Activated CD4-positive, alpha-beta T cell treated with anti-CD3 and anti-CD28 coated beads, Interleukin-2, amount 10 ng/mL, durations not matched to agents 24 days and 14 days (primary cell): ENCODE data around the gene ASIC1. TPM values are rescaled to one million over a fixed set of nuclear protein-coding genes. Genes with fewer than 3 reads are reported as not detected.

Experiments used
- DNase-seq: peaks from one replicate; pipeline ENCODE4 v3.0.0; 2022
- H3K27ac Mint-ChIP-seq: one replicate; pipeline ENCODE4 v1.8.0; 2022; ENCODE audit warnings: mild to moderate bottlenecking, mixed read lengths
- H3K27me3 Mint-ChIP-seq: one replicate; pipeline ENCODE4 v1.8.0; 2022; ENCODE audit warnings: mixed read lengths
- H3K36me3 Mint-ChIP-seq: one replicate; pipeline ENCODE4 v1.8.0; 2022; ENCODE audit warnings: low read depth, mild to moderate bottlenecking, mixed read lengths
- H3K4me1 Mint-ChIP-seq: one replicate; pipeline ENCODE4 v1.8.0; 2021; ENCODE audit warnings: mixed read lengths
- H3K4me3 Mint-ChIP-seq: one replicate; pipeline ENCODE4 v1.8.0; 2022; ENCODE audit warnings: mild to moderate bottlenecking, moderate library complexity, mixed read lengths
- H3K9me3 Mint-ChIP-seq: one replicate; pipeline ENCODE4 v1.8.0; 2021; ENCODE audit warnings: mixed read lengths
- intact Hi-C: fragments of 100-400 bp; cut with micrococcal nuclease; formaldehyde crosslinking; loops from one replicate; pipeline ENCODE4 v1.15.1; 2023
- total RNA-seq: library from RNA; stranded (reverse); gene quantifications from 2 replicates; pipeline ENCODE4 v1.2.3, GENCODE V29; 2022

ASIC1 gene
- total RNA-seq, 1 donor from 2014 or later: 19.7 TPM

GRCh38 chr12:50047693-50048250 lies 9.6 kb upstream of the ASIC1 start:
- Mint-ChIP-seq H3K4me1 (peaks cover 19% of the 10 kb centered on the region), H3K9me3 (no peaks in the 10 kb centered on the region), H3K27me3 (peaks cover 47% of the 10 kb centered on the region), H3K36me3 (no peaks in the 10 kb centered on the region), H3K27ac (no peak overlapping the region), H3K4me3 (no peak overlapping the region)
- intact Hi-C loops: no loop called here
- no peak for DNase-seq

- Mint-ChIP-seq H3K4me1 (peaks cover 6% of the 10 kb centered on the region), H3K9me3 (no peaks in the 10 kb centered on the region), H3K4me3 (no peak overlapping the region), H3K36me3 (no peaks in the 10 kb centered on the region), H3K27ac (no peak overlapping the region), H3K27me3 (peaks cover 52% of the 10 kb centered on the region)
- no peak for DNase-seq
- intact Hi-C loops: no loop called here
Observed at GRCh38 chr12:50049254-50050118, 7.9 kb upstream of the ASIC1 start.

- no peak overlapping the region for H3K4me3 Mint-ChIP-seq
- intact Hi-C loops: no loop called here
- H3K4me1 Mint-ChIP-seq: peaks cover 4% of the 10 kb centered on the region
- no peak overlapping the region for H3K27ac Mint-ChIP-seq
- H3K36me3 Mint-ChIP-seq: no peaks in the 10 kb centered on the region
- H3K9me3 Mint-ChIP-seq: no peaks in the 10 kb centered on the region
- DNase-seq: no peak
- peaks cover 52% of the 10 kb centered on the region for H3K27me3 Mint-ChIP-seq
Observed at GRCh38 chr12:50050119-50050385, 7.3 kb upstream of the ASIC1 start.

GRCh38 chr12:50050410-50051098 lies 6.8 kb upstream of the ASIC1 start:
- Mint-ChIP-seq H3K27me3 (peaks cover 53% of the 10 kb centered on the region), H3K4me3 (no peak overlapping the region), H3K4me1 (peaks cover 4% of the 10 kb centered on the region), H3K9me3 (no peaks in the 10 kb centered on the region), H3K36me3 (no peaks in the 10 kb centered on the region), H3K27ac (no peak overlapping the region)
- intact Hi-C loops: no loop called here
- DNase-seq: no peak

GRCh38 chr12:50051101-50051806 lies 6.1 kb upstream of the ASIC1 start:
- peaks cover 58% of the 10 kb centered on the region for H3K27me3 Mint-ChIP-seq
- intact Hi-C loops: no loop called here
- no peaks in the 10 kb centered on the region for H3K36me3 Mint-ChIP-seq
- no peak overlapping the region for H3K4me3 Mint-ChIP-seq
- H3K4me1 Mint-ChIP-seq: peaks cover 11% of the 10 kb centered on the region
- H3K27ac Mint-ChIP-seq: no peak overlapping the region
- no peaks in the 10 kb centered on the region for H3K9me3 Mint-ChIP-seq
- DNase-seq: no peak

- H3K4me1 Mint-ChIP-seq: peaks cover 16% of the 10 kb centered on the region
- no peak overlapping the region for H3K4me3 Mint-ChIP-seq
- no peaks in the 10 kb centered on the region for H3K36me3 Mint-ChIP-seq
- no peak overlapping the region for H3K27ac Mint-ChIP-seq
- intact Hi-C loops: no loop called here
- no peaks in the 10 kb centered on the region for H3K9me3 Mint-ChIP-seq
- DNase-seq: no peak
- peaks cover 65% of the 10 kb centered on the region for H3K27me3 Mint-ChIP-seq
Observed at GRCh38 chr12:50052544-50052943, 4.9 kb upstream of the ASIC1 start.

GRCh38 chr12:50052964-50053363 lies 4.4 kb upstream of the ASIC1 start:
- intact Hi-C loops: no loop called here
- DNase-seq: no peak
- H3K36me3 Mint-ChIP-seq: no peaks in the 10 kb centered on the region
- no peak overlapping the region for H3K4me3 Mint-ChIP-seq
- peaks cover 62% of the 10 kb centered on the region for H3K27me3 Mint-ChIP-seq
- no peak overlapping the region for H3K27ac Mint-ChIP-seq
- H3K4me1 Mint-ChIP-seq: peaks cover 16% of the 10 kb centered on the region
- H3K9me3 Mint-ChIP-seq: no peaks in the 10 kb centered on the region

GRCh38 chr12:50053583-50053982 lies 3.8 kb upstream of the ASIC1 start:
- Mint-ChIP-seq H3K4me1 (peaks cover 19% of the 10 kb centered on the region), H3K4me3 (no peak overlapping the region), H3K27me3 (peaks cover 59% of the 10 kb centered on the region), H3K9me3 (no peaks in the 10 kb centered on the region), H3K36me3 (no peaks in the 10 kb centered on the region), H3K27ac (no peak overlapping the region)
- DNase-seq: no peak
- intact Hi-C loops: no loop called here

GRCh38 chr12:50055831-50056638 lies 1.4 kb upstream of the ASIC1 start:
- DNase-seq: peak; percentile 89
- Mint-ChIP-seq H3K4me1 (peaks cover 37% of the 10 kb centered on the region), H3K27me3 (peaks cover 40% of the 10 kb centered on the region), H3K4me3 (peak overlapping the region; percentile 90), H3K9me3 (no peaks in the 10 kb centered on the region), H3K36me3 (peaks cover 2% of the 10 kb centered on the region), H3K27ac (peak overlapping the region; percentile 66)
- intact Hi-C loops: loop anchor here (1.0 kb wide), 2 partner anchors 17 to 89 kb away; no protein-coding TSS in a partner anchor

- no peak overlapping the region for H3K27ac Mint-ChIP-seq
- peaks cover 5% of the 10 kb centered on the region for H3K36me3 Mint-ChIP-seq
- intact Hi-C loops: loop anchor here (1.0 kb wide), 2 partner anchors 17 to 89 kb away; no protein-coding TSS in a partner anchor
- H3K4me1 Mint-ChIP-seq: peaks cover 41% of the 10 kb centered on the region
- H3K4me3 Mint-ChIP-seq: peak overlapping the region; percentile 90
- no peaks in the 10 kb centered on the region for H3K9me3 Mint-ChIP-seq
- H3K27me3 Mint-ChIP-seq: peaks cover 35% of the 10 kb centered on the region
- no peak for DNase-seq
Observed at GRCh38 chr12:50056639-50056976, 788 bp upstream of the ASIC1 start.

GRCh38 chr12:50057896-50058670 lies 687 bp downstream of the ASIC1 start:
- Mint-ChIP-seq H3K36me3 (peaks cover 6% of the 10 kb centered on the region), H3K27me3 (peaks cover 25% of the 10 kb centered on the region), H3K4me1 (peaks cover 44% of the 10 kb centered on the region), H3K27ac (peak overlapping the region; percentile 31), H3K9me3 (no peaks in the 10 kb centered on the region), H3K4me3 (peak overlapping the region; percentile 90)
- no peak for DNase-seq
- intact Hi-C loops: no loop called here

GRCh38 chr12:50058743-50059312 lies 1.4 kb downstream of the ASIC1 start:
- no peak for DNase-seq
- H3K36me3 Mint-ChIP-seq: peaks cover 6% of the 10 kb centered on the region
- peaks cover 44% of the 10 kb centered on the region for H3K4me1 Mint-ChIP-seq
- H3K4me3 Mint-ChIP-seq: peak overlapping the region; percentile 90
- H3K27ac Mint-ChIP-seq: peak overlapping the region; percentile 31
- no peaks in the 10 kb centered on the region for H3K9me3 Mint-ChIP-seq
- intact Hi-C loops: no loop called here
- H3K27me3 Mint-ChIP-seq: peaks cover 23% of the 10 kb centered on the region
